AG04450 (cell line): ENCODE results near the gene GEMIN5. TPM values are rescaled to one million over a fixed set of nuclear protein-coding genes. Genes with fewer than 3 reads are reported as not detected.

ENCODE experiments used
- CTCF ChIA-PET: fragments of 300-600, 350-600 bp; formaldehyde crosslinking; extraction: SDS; loops from one replicate; lab custom pipeline; 2022; ENCODE audit warnings: antibody characterized with exemption, inconsistent platforms; lab: Charles Lee
- POLR2A ChIA-PET: fragments of 350-600 bp; formaldehyde crosslinking; extraction: SDS; loops from one replicate; lab custom pipeline; 2021; ENCODE audit warnings: antibody characterized with exemption, inconsistent platforms; lab: Yijun Ruan, JAX
- DNase-seq: peaks from one replicate; pipeline ENCODE4 v3.0.0-alpha.2; 2011; ENCODE audit warnings: low read depth, low spot score
- H3K27ac ChIP-seq: one replicate; pipeline ENCODE4 v1.5.1; 2012; ENCODE audit warnings: low read depth, low read length, control low read depth
- H3K27me3 ChIP-seq: one replicate; pipeline ENCODE4 v1.6.0; 2012; ENCODE audit warnings: low read length; ENCODE audit not compliant: control insufficient read depth, insufficient read depth
- H3K4me3 ChIP-seq: 2 replicates; pipeline ENCODE4 v1.5.1; 2011; ENCODE audit warnings: mild to moderate bottlenecking, low read depth, low read length, control low read depth
- H3K9me3 ChIP-seq: 2 replicates; pipeline ENCODE4 v1.5.1; 2012; ENCODE audit warnings: low read length; ENCODE audit not compliant: control insufficient read depth, insufficient read depth
- CTCF ChIP-seq: IDR thresholded peaks from 2 replicates; pipeline ENCODE4 v1.5.1; 2011; ENCODE audit warnings: low read depth, low read length, control low read depth, inconsistent platforms
- polyA plus RNA-seq: library from polyadenylated mRNA; depleted of rRNA; stranded (reverse); fragments of >200 nt; gene quantifications from 2 replicates; pipeline ENCODE4 v1.2.3, GENCODE V29; 2011

The GEMIN5 gene
- polyA plus RNA-seq, 1 experiment = 10.7 TPM

- peak within 1 kb of the TSS; percentile 99 for H3K27ac ChIP-seq
- H3K4me3 ChIP-seq = peak within 1 kb of the TSS; percentile 82
- ChIA-PET CTCF (interaction anchor here (0.6 kb wide), 1 partner anchor 890 kb away, joined by 4 read pairs; no protein-coding TSS in a partner anchor), POLR2A (interaction anchor here (0.7 to 1.0 kb wide), 4 partner anchors 9 to 601 kb away, joined by 3 to 5 read pairs (median 3); partner anchors contain the start of gene GEMIN5)
- TF ChIP-seq CTCF = no peak
- H3K9me3 ChIP-seq = no peaks in the 10 kb centered on the region
- no peaks in the 10 kb centered on the region for H3K27me3 ChIP-seq
- DNase-seq = peak; percentile 96
These were observed 79.6 kb downstream of the GEMIN5 start, which contains the start of gene CNOT8 for GRCh38 chr5:154858297-154858971. Gene CNOT8, plus strand, starts transcription at chr5:154858627. Its CDS starts 4,652 bp downstream, at chr5:154863279.

- ChIA-PET CTCF (interaction anchor here (0.6 to 0.9 kb wide), 2 partner anchors 208 to 889 kb away, joined by 3 to 4 read pairs; no protein-coding TSS in a partner anchor), POLR2A (interaction anchor here (0.6 to 1.2 kb wide), 7 partner anchors 8 to 600 kb away, joined by 3 to 6 read pairs (median 3); partner anchors contain the start of gene GEMIN5)
- no peaks in the 10 kb centered on the region for H3K27me3 ChIP-seq
These were observed 80.3 kb downstream of the GEMIN5 start for GRCh38 chr5:154857530-154858296.

GRCh38 chr5:154851351-154851750, 86.7 kb downstream of the GEMIN5 start:
- no peak for DNase-seq
- no peaks in the 10 kb centered on the region for H3K9me3 ChIP-seq
- no peak overlapping the region for H3K4me3 ChIP-seq
- H3K27ac ChIP-seq = no peak overlapping the region
- CTCF ChIA-PET = interaction anchor here (0.8 to 2.4 kb wide), 3 partner anchors 40 to 201 kb away, joined by 4 to 12 read pairs (median 9); no protein-coding TSS in a partner anchor
- TF ChIP-seq CTCF = no peak
- POLR2A ChIA-PET = no interaction called here
- H3K27me3 ChIP-seq = no peaks in the 10 kb centered on the region

More at GRCh38 chr5:154857530-154858296, 80.3 kb downstream of the GEMIN5 start:
- DNase-seq = peak; percentile 88
- Histone ChIP-seq H3K27ac (peak overlapping the region; percentile 99), H3K9me3 (no peaks in the 10 kb centered on the region), H3K4me3 (peak overlapping the region; percentile 82)
- TF ChIP-seq CTCF = 0 out of 2 replicates have a peak, but pooled peaks have one; percentile 18

- CTCF ChIA-PET = interaction anchor here (0.7 to 2.4 kb wide), 4 partner anchors 16 to 200 kb away, joined by 3 to 12 read pairs (median 6); no protein-coding TSS in a partner anchor
- Histone ChIP-seq H3K4me3 (peak within 1 kb of the TSS; percentile 92), H3K9me3 (no peaks in the 10 kb centered on the region), H3K27ac (peak within 1 kb of the TSS; percentile 78), H3K27me3 (no peaks in the 10 kb centered on the region)
- POLR2A ChIA-PET = interaction anchor here (0.5 to 1.1 kb wide), 2 partner anchors 8 to 168 kb away, joined by 3 to 8 read pairs; partner anchors contain the start of gene CNOT8
- TF ChIP-seq CTCF = no peak
- peak; percentile 69 for DNase-seq
These were observed 87.6 kb downstream of the GEMIN5 start, which contains the start of gene FAXDC2 for GRCh38 chr5:154850255-154851062. Gene FAXDC2, minus strand, starts transcription at chr5:154850603. Its CDS starts 12,425 bp downstream, at chr5:154838178.
